GM18498 (cell line): ENCODE measurements around the gene PRLR.

Experiments used
- ATAC-seq: cut with Tn5 transposase; IDR thresholded peaks from one replicate; pipeline ENCODE4 v1.9.1; 2021; ENCODE audit warnings: mild to moderate bottlenecking, moderate library complexity; ENCODE audit not compliant: unreplicated experiment

PRLR gene

GRCh38 chr5:35162848-35163709 lies 67.2 kb downstream of the PRLR start:
- no peak for ATAC-seq

- no peak for ATAC-seq
These were observed 68.5 kb downstream of the PRLR start for GRCh38 chr5:35161652-35162273.

- ATAC-seq, result no peak
These were observed 69.7 kb downstream of the PRLR start for GRCh38 chr5:35160486-35161116.

- no peak for ATAC-seq
These were observed 70.9 kb downstream of the PRLR start for GRCh38 chr5:35159370-35159742.

GRCh38 chr5:35158622-35159369 lies 71.5 kb downstream of the PRLR start:
- ATAC-seq, result no peak

GRCh38 chr5:35158204-35158603 lies 72.1 kb downstream of the PRLR start:
- no peak for ATAC-seq

GRCh38 chr5:35153375-35153932 lies 76.8 kb downstream of the PRLR start:
- ATAC-seq, result no peak

- no peak for ATAC-seq
These were observed 77.6 kb downstream of the PRLR start for GRCh38 chr5:35152733-35153132.

- no peak for ATAC-seq
These were observed 79.0 kb downstream of the PRLR start for GRCh38 chr5:35151146-35151920.

GRCh38 chr5:35149041-35149440 lies 81.2 kb downstream of the PRLR start:
- no peak for ATAC-seq

- ATAC-seq, result no peak
These were observed 83.9 kb downstream of the PRLR start for GRCh38 chr5:35146406-35146805.

GRCh38 chr5:35145691-35146317 lies 84.5 kb downstream of the PRLR start:
- no peak for ATAC-seq

GRCh38 chr5:35145012-35145411 lies 85.3 kb downstream of the PRLR start:
- ATAC-seq, result no peak

- no peak for ATAC-seq
These were observed 86.4 kb downstream of the PRLR start for GRCh38 chr5:35143841-35144240.

GRCh38 chr5:35141739-35142138 lies 88.5 kb downstream of the PRLR start:
- no peak for ATAC-seq

- ATAC-seq, result no peak
These were observed 92.1 kb downstream of the PRLR start for GRCh38 chr5:35138232-35138631.

GRCh38 chr5:35136386-35136785 lies 93.9 kb downstream of the PRLR start:
- no peak for ATAC-seq

- ATAC-seq, result no peak
These were observed 95.0 kb downstream of the PRLR start for GRCh38 chr5:35135239-35135700.

- no peak for ATAC-seq
These were observed 95.8 kb downstream of the PRLR start for GRCh38 chr5:35134278-35135030.
